SW 1271 (cell line): ENCODE results near the gene CALHM4.
"Not testable (repeated sequence)": the region's sequence is repeated elsewhere in the genome, so short reads cannot be mapped to it uniquely, and the experiment has no call there.

Experiments
- DNase-seq, 2 experiments: peaks; one replicate each; lab custom pipeline; 2025; lab: John Stamatoyannopoulos, UW

The CALHM4 gene

GRCh38 chr6:116577486-116577885, 23.9 kb downstream of the CALHM4 start:
- no peak for DNase-seq

GRCh38 chr6:116578335-116578734, 24.8 kb downstream of the CALHM4 start:
- no peak for DNase-seq

GRCh38 chr6:116579143-116579542, 25.6 kb downstream of the CALHM4 start:
- DNase-seq, result no peak

GRCh38 chr6:116580198-116580597, 26.6 kb downstream of the CALHM4 start:
- no peak for DNase-seq

GRCh38 chr6:116586276-116586675, 32.7 kb downstream of the CALHM4 start:
- DNase-seq, result no peak

- DNase-seq, result no peak
Measured at GRCh38 chr6:116586738-116587137, 33.2 kb downstream of the CALHM4 start.

- no peak for DNase-seq
Measured at GRCh38 chr6:116595247-116595646, 41.7 kb downstream of the CALHM4 start.

- no peak for DNase-seq
Measured at GRCh38 chr6:116596815-116597214, 43.3 kb downstream of the CALHM4 start.

GRCh38 chr6:116603916-116604315, 50.4 kb downstream of the CALHM4 start:
- DNase-seq, result not testable (repeated sequence)

- not testable (repeated sequence) for DNase-seq
Measured at GRCh38 chr6:116604868-116605267, 51.3 kb downstream of the CALHM4 start.

- no peak for DNase-seq
Measured at GRCh38 chr6:116605935-116606334, 52.4 kb downstream of the CALHM4 start.
